Mucosa of descending colon (tissue), 3 donors: Measurements from ENCODE around the gene MYO18B. TPM values are rescaled to one million over a fixed set of nuclear protein-coding genes. Genes with fewer than 3 reads are reported as not detected.

Experiments
- ATAC-seq: fragments of 200-7000 bp; cut with Tn5 transposase; one replicate; pipeline ENCODE4 v1.9.1; 2020; ENCODE audit warnings: mild to moderate bottlenecking, moderate library complexity
- DNase-seq, 3 donors: peaks; one replicate each; pipeline ENCODE4 v3.0.0-alpha.2; 2020
- H3K36me3 ChIP-seq: fragments of 200-600 bp; one replicate; pipeline ENCODE4 v1.8.0; 2021; ENCODE audit warnings: low read depth, mild to moderate bottlenecking
- H3K4me1 ChIP-seq: fragments of 200-600 bp; one replicate; pipeline ENCODE4 v1.8.0; 2021; ENCODE audit warnings: low read depth, mild to moderate bottlenecking
- H3K4me3 ChIP-seq: fragments of 200-600 bp; one replicate; pipeline ENCODE4 v1.8.0; 2021; ENCODE audit warnings: mild to moderate bottlenecking
- H3K9me3 ChIP-seq: fragments of 200-600 bp; one replicate; pipeline ENCODE4 v1.8.0; 2021; ENCODE audit warnings: mild to moderate bottlenecking
- CTCF ChIP-seq: fragments of 200-600 bp; IDR thresholded peaks from one replicate; pipeline ENCODE4 v1.8.0; 2022; ENCODE audit warnings: antibody characterized with exemption, mild to moderate bottlenecking
- intact Hi-C, 2 donors: fragments of 100-400 bp; cut with DNase I in 1 of 2; cut with micrococcal nuclease in 1 of 2; formaldehyde crosslinking; loops; one replicate each; pipeline versions ENCODE4 v1.11.0 to v1.11.1; 2022; cut with DNase I, micrococcal nuclease
- total RNA-seq, 3 donors: library from RNA; stranded (reverse); fragmentation: NEBNext Ultra II Directional in 2 of 3; extraction: Animal tissue kit (Norgen Biotek cat#: 25700) in 2 of 3; gene quantifications; one replicate each; pipeline versions ENCODE4 v1.2.1 to v1.2.4, GENCODE V29; 2021 to 2023
- donor health status: DM: no; HTN: no; CAD: no; lungs with moderate emphysema.
- donor health status: DM: no; HTN: no; CAD: no.
- donor health status: DM: no; HTN: yes; CAD: no.

The MYO18B gene
- total RNA-seq, 3 donors from 2014 or later: 0.03 to 0.17 (median 0.12) TPM

- peaks cover 3% of the 10 kb centered on the region for H3K9me3 ChIP-seq
- ATAC-seq (no peak), DNase-seq (no peak)
- no peaks in the 10 kb centered on the region for H3K36me3 ChIP-seq
- no peak overlapping the region for H3K4me3 ChIP-seq
- no peaks in the 10 kb centered on the region for H3K4me1 ChIP-seq
- TF ChIP-seq CTCF: no peak
- intact Hi-C loops: no loop called here
Observed at GRCh38 chr22:25827415-25827814, 85.4 kb downstream of the MYO18B start.

DNA sequence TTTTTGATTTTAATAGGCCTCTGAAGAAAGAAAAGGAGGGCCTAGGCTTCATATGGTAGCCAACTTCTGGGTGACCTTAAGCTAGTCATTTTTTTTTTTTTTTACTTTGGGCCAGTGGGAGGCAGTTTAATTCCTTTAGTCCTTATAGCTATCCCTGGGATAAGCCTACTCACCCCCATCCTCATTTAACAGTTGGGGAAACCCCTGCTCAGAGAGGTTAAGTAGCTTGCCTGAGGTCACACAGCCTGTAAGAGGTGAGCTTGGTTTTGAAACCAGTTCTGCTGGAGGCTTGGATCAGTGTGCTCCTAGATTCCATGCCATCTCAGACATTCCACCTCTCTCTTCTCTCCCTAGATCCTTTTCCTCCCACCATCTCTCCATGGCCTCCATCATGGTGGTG lies 86.4 kb downstream of the MYO18B start:
- no peaks in the 10 kb centered on the region for H3K4me1 ChIP-seq
- no peak for TF ChIP-seq CTCF
- no peak for DNase-seq
- intact Hi-C loops: no loop called here
- H3K9me3 ChIP-seq: peaks cover 3% of the 10 kb centered on the region
- H3K4me3 ChIP-seq: no peak overlapping the region
- H3K36me3 ChIP-seq: no peaks in the 10 kb centered on the region
- ATAC-seq: no peak

DNA sequence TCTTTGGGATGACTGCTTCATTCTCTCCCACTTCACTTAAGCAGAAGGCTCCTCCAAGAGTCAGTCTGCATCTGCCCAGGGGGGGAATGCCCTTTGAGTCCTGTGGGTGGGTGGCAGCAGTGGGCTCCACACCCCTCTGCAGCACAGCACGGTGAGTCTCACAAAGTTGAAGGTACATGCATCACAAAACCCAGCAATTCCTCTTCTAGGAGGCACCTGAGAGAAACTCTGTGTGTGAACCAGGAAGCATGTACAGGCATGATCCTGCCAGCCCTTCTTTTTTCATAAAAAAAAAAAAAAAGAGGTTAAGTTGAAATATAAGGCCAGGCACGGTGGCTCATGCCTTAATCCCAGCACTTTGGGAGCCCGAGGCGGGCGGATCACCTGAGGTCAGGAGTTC lies 87.2 kb downstream of the MYO18B start:
- no peak for ATAC-seq
- DNase-seq: no peak
- TF ChIP-seq CTCF: no peak
- no peaks in the 10 kb centered on the region for H3K36me3 ChIP-seq
- intact Hi-C loops: no loop called here
- H3K4me3 ChIP-seq: no peak overlapping the region
- no peaks in the 10 kb centered on the region for H3K4me1 ChIP-seq
- peaks cover 3% of the 10 kb centered on the region for H3K9me3 ChIP-seq

DNA sequence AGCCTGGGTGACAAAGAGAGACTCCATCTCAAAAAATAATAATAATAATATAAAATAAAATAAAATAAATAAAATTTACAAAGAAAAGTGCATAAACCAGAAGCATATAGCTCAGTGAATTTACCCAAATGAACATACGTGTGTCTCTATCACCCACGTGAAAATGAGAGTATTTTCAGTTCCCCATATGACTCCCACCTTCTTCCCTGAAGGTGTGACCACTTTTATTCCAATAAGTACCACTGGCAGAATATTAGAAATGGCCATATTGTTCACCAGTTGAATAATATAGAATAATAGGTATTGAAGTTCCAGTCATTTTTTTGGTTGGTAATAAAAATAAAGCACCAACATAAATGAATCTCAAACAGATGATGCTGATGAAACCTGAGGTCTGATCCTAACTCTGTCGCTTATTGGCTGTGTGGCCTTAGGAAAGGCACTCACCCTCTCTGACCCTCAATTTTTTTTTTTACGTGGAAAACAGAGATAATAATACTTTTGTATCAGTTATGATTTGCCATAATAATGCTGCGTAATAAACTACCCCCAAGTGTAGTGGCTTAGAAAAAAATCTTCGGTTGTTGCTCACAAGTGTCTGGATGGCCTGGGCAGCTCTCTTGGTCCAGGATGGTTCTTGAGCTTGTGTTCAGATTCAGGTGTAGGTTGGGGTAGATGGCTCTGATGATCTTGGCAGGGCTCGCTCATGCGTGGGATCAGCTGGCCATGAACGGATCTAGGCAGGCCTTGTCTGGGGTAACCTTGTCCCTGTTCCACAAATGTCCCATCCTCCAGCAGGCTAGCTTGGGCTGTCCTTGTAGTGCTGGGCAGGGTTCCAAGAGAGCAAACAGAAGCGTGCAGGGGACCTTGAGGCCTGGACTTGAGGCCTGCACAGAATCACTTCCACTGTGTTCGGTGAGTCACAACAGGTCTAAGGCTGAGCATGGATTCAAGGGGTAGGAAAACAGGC lies 88.1 kb downstream of the MYO18B start:
- H3K4me3 ChIP-seq: no peak overlapping the region
- peaks cover 3% of the 10 kb centered on the region for H3K9me3 ChIP-seq
- DNase-seq (no peak), ATAC-seq (peak; percentile 15)
- intact Hi-C loops: no loop called here
- H3K36me3 ChIP-seq: no peaks in the 10 kb centered on the region
- H3K4me1 ChIP-seq: no peaks in the 10 kb centered on the region
- no peak for TF ChIP-seq CTCF

DNA sequence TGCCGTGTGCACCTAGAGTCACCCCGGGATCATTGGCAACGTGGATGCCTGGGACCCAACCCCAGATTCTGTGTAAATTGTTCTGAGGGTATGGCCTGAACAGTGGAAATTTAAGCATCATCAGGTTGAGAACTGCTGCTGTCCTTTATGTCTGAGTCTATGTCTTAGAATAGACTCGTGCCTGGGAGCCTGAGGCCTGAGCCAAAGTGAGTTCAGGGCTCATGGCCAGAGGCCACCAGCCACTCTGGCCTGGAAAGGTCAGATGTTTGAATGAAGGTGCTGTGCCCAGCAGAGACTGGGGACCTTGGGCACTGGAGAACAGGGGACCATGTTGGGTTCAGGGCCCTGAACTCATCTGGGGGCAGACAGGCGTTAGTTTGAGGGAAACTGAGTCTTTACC lies 91.1 kb downstream of the MYO18B start:
- intact Hi-C loops: no loop called here
- DNase-seq (no peak), ATAC-seq (no peak)
- Histone ChIP-seq H3K4me1 (no peaks in the 10 kb centered on the region), H3K9me3 (peaks cover 3% of the 10 kb centered on the region), H3K4me3 (no peak overlapping the region), H3K36me3 (no peaks in the 10 kb centered on the region)
- no peak for TF ChIP-seq CTCF
